Peyer's patch (tissue), 4 donors: ENCODE data around the gene DAZAP1. TPM values are rescaled to one million over a fixed set of nuclear protein-coding genes. Genes with fewer than 3 reads are reported as not detected.

Experiments
- DNase-seq, 3 donors: peaks; one replicate each; pipeline ENCODE4 v3.0.0-alpha.2; 2017 to 2019
- H3K27ac ChIP-seq, 4 donors: fragments of 200-600 bp; sonication (generic); one replicate each; pipeline ENCODE4 v1.5.1; 2016 to 2019
- H3K27me3 ChIP-seq, 2 donors: fragments of 200-600 bp; sonication (generic); one replicate each; pipeline ENCODE4 v1.5.1; 2019
- H3K36me3 ChIP-seq, 3 donors: fragments of 200-600 bp; sonication (generic); one replicate each; pipeline ENCODE4 v1.5.1; 2016 to 2019
- H3K4me1 ChIP-seq, 4 donors: fragments of 200-600 bp; sonication (generic); one replicate each; pipeline ENCODE4 v1.5.1; 2016 to 2019
- H3K4me3 ChIP-seq, 4 donors: fragments of 200-600 bp; sonication (generic); 1 replicate in 3 of 4; 2 replicates in 1 of 4; pipeline ENCODE4 v1.5.1; 2016 to 2019; ENCODE audit warnings: mild to moderate bottlenecking in 1 of 4
- H3K9me3 ChIP-seq, 4 donors: fragments of 200-600 bp; sonication (generic); one replicate each; pipeline ENCODE4 v1.5.1; 2016 to 2019; ENCODE audit warnings: mild to moderate bottlenecking in 1 of 4
- POLR2A ChIP-seq, 2 donors: fragments of 450-650 bp; IDR thresholded peaks; one replicate each; pipeline ENCODE4 v1.5.1; 2017; ENCODE audit warnings: antibody characterized with exemption in 2 of 2, mild to moderate bottlenecking in 2 of 2, moderate library complexity in 2 of 2
- total RNA-seq, 4 donors: library from RNA; depleted of rRNA; stranded (reverse); fragments of >200 nt; gene quantifications; one replicate each; pipeline ENCODE4 v1.1.0, GENCODE V29; 2016
- TF ChIP-seq, protein P1 (sequence below), 6 experiments: fragments of 450-650 bp in 4 of 6; fragments of 200-600 bp in 2 of 6; sonication (generic) in 1 of 6; IDR thresholded peaks; one replicate each; pipeline ENCODE4 v1.5.1; 2017 to 2019; ENCODE audit warnings: antibody characterized with exemption in 6 of 6, mild to moderate bottlenecking in 3 of 6, moderate library complexity in 1 of 6

Gene DAZAP1
- total RNA-seq, 4 donors from 2014 or later, result 37.5 to 90.9 (median 58.2) TPM

DNA sequence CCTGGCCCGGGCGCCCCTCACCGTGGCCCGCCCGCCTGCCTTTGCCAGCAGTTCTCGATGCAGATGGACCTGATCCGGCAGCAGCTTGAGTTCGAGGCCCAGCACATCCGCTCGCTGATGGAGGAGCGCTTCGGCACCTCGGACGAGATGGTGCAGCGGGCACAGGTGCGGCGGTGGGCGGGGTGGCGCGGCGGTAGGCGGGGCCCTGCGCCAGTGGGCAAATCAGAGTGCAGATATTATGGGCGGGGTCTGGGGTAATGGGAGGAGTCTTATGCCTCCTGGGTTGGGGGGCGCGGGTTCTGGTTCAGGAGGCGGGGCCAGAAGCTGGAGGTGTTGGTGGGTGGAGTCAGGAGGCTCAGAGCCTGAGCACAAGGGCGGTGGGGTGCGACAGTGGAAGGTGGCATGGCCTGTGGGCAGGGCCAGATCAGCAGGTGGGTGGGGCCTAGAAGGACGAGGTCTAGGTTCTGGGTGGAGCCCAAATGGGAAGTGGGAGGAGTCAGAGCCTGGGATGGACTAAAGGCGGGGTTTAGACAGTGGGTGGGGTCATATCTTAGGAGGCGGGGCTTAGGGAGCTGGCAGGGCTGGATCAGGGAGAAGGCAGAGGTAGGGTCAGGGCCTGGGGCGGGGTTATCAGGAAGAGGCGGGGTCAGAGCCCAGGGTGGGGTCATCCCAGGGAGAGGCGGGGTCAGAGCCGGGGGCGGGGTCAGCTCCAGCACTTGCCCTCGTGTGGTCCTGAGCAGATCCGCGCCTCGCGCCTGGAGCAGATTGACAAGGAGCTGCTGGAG is 48.1 kb downstream of the DAZAP1 start:
- H3K9me3 ChIP-seq, result peaks cover 0 to 6% (median 0%) of the 10 kb centered on the region in 4 donors
- peak; percentile 22 to 92 (median 85) for DNase-seq
- peaks cover 0 to 57% of the 10 kb centered on the region in 2 donors for H3K27me3 ChIP-seq
- TF ChIP-seq, protein P1, sequence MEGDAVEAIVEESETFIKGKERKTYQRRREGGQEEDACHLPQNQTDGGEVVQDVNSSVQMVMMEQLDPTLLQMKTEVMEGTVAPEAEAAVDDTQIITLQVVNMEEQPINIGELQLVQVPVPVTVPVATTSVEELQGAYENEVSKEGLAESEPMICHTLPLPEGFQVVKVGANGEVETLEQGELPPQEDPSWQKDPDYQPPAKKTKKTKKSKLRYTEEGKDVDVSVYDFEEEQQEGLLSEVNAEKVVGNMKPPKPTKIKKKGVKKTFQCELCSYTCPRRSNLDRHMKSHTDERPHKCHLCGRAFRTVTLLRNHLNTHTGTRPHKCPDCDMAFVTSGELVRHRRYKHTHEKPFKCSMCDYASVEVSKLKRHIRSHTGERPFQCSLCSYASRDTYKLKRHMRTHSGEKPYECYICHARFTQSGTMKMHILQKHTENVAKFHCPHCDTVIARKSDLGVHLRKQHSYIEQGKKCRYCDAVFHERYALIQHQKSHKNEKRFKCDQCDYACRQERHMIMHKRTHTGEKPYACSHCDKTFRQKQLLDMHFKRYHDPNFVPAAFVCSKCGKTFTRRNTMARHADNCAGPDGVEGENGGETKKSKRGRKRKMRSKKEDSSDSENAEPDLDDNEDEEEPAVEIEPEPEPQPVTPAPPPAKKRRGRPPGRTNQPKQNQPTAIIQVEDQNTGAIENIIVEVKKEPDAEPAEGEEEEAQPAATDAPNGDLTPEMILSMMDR (IDR thresholded peaks at IDR 0.05), result no peak
- TF ChIP-seq POLR2A (IDR thresholded peaks at IDR 0.05), result no peak
- no peak overlapping the region for H3K27ac ChIP-seq
- H3K36me3 ChIP-seq, result no peaks in the 10 kb centered on the region
- H3K4me3 ChIP-seq, result peak overlapping the region in 2 of 4 donors; percentile 6 to 8
- peaks cover 0 to 23% (median 9%) of the 10 kb centered on the region in 4 donors for H3K4me1 ChIP-seq

DNA sequence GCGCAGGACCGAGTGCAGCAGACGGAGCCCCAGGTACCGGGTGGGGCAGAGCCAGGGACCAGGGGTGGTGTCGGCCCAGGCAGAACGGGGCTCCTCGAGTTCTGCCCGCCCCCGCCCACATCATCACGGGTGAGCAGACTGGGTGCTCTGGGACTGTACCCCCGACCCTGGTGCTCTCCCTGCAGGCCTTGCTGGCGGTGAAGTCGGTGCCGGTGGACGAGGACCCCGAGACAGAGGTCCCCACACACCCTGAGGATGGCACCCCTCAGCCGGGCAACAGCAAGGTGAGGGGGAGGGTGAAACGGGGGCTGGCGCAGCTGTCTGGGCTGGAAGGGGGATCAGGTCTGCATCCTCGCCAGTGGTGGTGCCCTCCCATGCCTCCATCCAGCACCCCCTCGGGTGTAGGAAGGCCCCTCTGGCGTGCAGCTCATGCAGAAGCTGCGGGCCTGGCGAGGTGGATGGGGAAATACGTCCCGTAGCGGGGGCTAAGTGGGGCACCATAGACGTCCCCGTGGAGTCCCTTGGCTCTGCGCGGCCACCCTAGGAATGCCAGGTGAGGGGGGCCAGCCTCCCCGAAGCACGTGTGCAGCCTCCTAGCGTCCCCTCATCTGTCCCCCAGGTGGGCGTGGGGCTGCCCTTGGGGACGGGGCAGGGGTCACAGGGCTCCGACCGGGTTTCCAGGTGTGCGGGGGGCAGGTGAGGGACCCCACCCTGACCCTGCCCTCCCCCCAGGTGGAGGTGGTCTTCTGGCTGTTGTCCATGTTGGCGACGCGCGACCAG is 48.9 kb downstream of the DAZAP1 start:
- DNase-seq, result no peak
- H3K27ac ChIP-seq, result no peak overlapping the region
- TF ChIP-seq, protein P1 (IDR thresholded peaks at IDR 0.05), result no peak
- no peak for TF ChIP-seq POLR2A (IDR thresholded peaks at IDR 0.05)
- H3K9me3 ChIP-seq, result peaks cover 0 to 6% (median 0%) of the 10 kb centered on the region in 4 donors
- peaks cover 0 to 51% of the 10 kb centered on the region in 2 donors for H3K27me3 ChIP-seq
- peaks cover 0 to 23% (median 9%) of the 10 kb centered on the region in 4 donors for H3K4me1 ChIP-seq
- no peaks in the 10 kb centered on the region for H3K36me3 ChIP-seq
- H3K4me3 ChIP-seq, result no peak overlapping the region

DNA sequence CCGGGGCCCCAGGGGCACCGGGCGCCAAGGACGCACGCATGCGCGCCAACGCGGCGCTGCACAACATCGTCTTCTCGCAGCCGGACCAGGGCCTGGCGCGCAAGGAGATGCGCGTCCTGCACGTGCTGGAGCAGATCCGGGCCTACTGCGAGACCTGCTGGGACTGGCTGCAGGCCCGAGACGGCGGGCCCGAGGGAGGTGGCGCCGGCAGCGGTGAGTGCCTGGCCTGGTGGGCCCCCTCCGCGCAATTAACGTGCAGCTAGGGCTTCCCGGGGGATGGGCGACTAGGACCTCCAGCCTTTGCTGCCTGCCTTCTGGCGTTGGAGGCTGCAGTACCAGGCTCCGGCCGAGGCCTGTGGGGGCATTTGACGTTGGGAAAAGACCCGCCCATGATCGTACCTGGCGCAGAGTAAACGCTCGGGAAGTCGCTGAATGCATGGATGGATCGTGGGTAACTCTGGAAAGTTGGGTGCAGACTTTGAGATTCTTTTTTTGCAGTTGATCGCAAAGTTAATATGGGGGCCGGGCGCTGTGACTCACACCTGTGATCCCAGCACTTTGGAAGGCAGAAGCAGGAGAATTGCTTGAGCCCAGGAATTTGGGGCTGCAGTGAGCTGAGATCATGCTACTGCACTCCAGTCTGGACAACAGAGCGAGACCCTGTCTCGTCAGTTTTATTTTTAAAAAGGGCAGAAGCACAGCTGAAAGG is 49.8 kb downstream of the DAZAP1 start:
- Histone ChIP-seq H3K9me3 (peaks cover 0 to 6% (median 0%) of the 10 kb centered on the region in 4 donors), H3K27ac (no peak overlapping the region), H3K27me3 (peaks cover 0 to 42% of the 10 kb centered on the region in 2 donors), H3K4me3 (no peak overlapping the region), H3K4me1 (peaks cover 0 to 23% (median 9%) of the 10 kb centered on the region in 4 donors), H3K36me3 (no peaks in the 10 kb centered on the region)
- TF ChIP-seq POLR2A (IDR thresholded peaks at IDR 0.05), result no peak
- TF ChIP-seq, protein P1 (IDR thresholded peaks at IDR 0.05), result no peak
- no peak for DNase-seq

DNA sequence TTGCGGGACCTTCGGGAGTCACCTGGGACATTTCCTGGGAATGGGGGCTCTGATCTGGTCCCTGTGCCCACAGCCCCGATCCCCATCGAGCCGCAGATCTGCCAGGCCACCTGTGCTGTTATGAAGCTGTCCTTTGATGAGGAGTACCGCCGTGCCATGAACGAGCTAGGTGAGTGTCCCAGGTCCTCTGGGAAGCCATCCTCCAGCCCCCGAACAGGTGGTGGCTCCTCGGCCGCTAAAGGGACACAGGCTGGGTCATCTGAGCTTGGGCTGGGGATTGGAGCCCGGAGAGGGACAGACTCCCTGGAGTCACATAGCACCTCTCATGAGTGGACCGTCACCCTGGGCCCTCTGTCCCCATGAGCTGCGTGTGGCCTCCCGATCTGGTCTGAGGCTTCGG is 50.5 kb downstream of the DAZAP1 start:
- Histone ChIP-seq H3K27me3 (peaks cover 0 to 36% of the 10 kb centered on the region in 2 donors), H3K27ac (no peak overlapping the region), H3K4me1 (peaks cover 0 to 22% (median 9%) of the 10 kb centered on the region in 4 donors), H3K4me3 (no peak overlapping the region), H3K36me3 (no peaks in the 10 kb centered on the region), H3K9me3 (peaks cover 0 to 6% (median 0%) of the 10 kb centered on the region in 4 donors)
- no peak for TF ChIP-seq POLR2A (IDR thresholded peaks at IDR 0.05)
- TF ChIP-seq, protein P1 (IDR thresholded peaks at IDR 0.05), result no peak
- no peak for DNase-seq

DNA sequence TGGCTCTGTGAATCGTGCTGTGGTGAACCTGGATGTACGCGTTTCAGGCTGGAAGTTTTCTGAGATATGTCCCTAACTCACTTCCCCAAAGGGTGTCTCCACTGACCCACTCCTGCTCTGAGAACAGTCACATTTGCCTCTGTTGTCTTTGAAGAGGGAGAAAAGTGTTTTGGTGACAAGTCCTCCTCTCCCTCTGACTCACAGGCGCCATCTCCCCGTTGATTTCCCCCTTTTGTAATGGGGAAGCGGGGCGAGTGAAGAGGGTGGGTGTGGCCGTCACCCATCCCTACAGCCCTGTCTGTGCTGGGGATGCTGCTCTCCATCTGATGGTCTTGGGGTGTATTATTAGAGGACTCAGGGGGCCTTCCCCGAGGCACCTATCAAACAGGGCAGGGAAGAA is 52.1 kb downstream of the DAZAP1 start:
- Histone ChIP-seq H3K9me3 (peaks cover 0 to 6% (median 0%) of the 10 kb centered on the region in 4 donors), H3K27me3 (peaks cover 0 to 27% of the 10 kb centered on the region in 2 donors), H3K27ac (no peak overlapping the region), H3K4me1 (peaks cover 0 to 12% (median 9%) of the 10 kb centered on the region in 4 donors), H3K36me3 (no peaks in the 10 kb centered on the region), H3K4me3 (no peak overlapping the region)
- no peak for DNase-seq
- TF ChIP-seq POLR2A (IDR thresholded peaks at IDR 0.05), result no peak
- TF ChIP-seq, protein P1 (IDR thresholded peaks at IDR 0.05), result no peak
